Stimulated activated CD4-positive, alpha-beta T cell treated with anti-CD3 and anti-CD28 coated beads, TNF-alpha, amount 100 ng/mL, for 24 hours (primary cell): ENCODE results near the gene CDKN1A.
A peak's percentile ranks its signal among the peaks of the same experiment; 100 is the strongest.
"Not testable (repeated sequence)": the region's sequence is repeated elsewhere in the genome, so short reads cannot be mapped to it uniquely, and the experiment has no call there.

Experiments
- DNase-seq, 3 experiments: peaks; one replicate each; pipeline ENCODE4 v3.0.0-alpha.2; 2020; ENCODE audit warnings: low read depth in 3 of 3

CDKN1A gene

DNA sequence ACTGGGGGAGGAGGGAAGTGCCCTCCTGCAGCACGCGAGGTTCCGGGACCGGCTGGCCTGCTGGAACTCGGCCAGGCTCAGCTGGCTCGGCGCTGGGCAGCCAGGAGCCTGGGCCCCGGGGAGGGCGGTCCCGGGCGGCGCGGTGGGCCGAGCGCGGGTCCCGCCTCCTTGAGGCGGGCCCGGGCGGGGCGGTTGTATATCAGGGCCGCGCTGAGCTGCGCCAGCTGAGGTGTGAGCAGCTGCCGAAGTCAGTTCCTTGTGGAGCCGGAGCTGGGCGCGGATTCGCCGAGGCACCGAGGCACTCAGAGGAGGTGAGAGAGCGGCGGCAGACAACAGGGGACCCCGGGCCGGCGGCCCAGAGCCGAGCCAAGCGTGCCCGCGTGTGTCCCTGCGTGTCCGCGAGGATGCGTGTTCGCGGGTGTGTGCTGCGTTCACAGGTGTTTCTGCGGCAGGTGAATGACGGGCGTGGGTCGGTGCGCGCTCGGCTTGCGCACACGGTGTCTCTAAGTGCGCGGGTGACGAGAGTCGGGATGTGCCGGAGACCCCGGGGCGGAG, at the start of gene CDKN1A:
Gene CDKN1A (plus strand): TSS at position 227 of the 555 bp plus-strand sequence. CDS start 5,388 bp downstream, outside the sequence.
- peak; percentile 43 to 74 (median 50) for DNase-seq

DNA sequence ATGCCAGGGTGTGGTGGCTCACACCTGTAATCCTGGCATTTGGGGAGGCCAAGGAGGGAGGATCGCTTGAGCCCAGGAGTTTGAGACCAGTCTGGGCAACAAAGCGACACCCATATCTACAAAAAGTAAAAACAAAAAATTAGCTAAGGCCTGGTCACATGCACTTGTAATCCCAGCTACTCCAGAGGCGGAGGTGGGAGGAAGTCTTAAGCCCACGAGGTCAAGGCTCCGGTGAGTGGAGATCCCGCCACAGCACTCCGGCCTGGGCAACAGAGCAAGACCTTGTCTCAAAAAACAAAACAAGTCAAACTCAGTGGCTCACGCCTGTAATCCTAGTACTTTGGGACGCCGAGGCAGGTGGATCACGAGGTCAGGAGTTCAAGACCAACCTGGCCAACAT, 48.7 kb upstream of the CDKN1A start:
- DNase-seq = no peak

DNA sequence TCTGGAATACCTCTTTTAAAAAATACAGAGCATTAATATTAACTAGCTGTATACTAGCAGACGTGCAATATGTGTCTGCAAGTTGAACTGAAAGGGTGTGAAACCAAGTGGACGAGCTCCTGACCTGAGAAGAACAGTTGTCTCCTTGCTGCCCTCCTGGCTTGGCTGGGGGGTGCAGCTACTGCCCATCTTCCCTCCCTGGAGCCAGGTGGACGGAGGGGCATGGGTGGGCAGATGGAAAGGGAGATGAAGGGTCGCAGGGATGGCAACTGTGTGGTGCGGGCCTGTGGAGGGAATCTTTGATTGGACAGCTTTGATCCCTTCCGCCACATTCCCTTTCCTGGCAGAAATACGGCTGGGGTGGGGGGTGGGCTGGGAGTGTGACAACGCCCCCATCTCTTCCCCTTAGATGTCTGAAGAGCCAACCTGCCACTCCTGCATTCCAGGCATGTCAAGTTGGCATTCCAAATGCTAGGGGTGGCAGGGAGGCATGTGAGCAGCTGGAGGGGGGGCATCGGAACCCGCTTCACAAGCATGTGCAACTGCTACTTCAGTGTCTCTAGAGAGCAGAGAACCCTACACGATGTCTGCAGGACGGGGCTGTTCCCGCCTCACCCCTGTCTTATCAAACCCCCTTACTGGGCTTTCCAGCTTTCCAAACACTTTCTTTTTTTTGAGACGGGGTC, 47.0 kb upstream of the CDKN1A start:
- no peak for DNase-seq

DNA sequence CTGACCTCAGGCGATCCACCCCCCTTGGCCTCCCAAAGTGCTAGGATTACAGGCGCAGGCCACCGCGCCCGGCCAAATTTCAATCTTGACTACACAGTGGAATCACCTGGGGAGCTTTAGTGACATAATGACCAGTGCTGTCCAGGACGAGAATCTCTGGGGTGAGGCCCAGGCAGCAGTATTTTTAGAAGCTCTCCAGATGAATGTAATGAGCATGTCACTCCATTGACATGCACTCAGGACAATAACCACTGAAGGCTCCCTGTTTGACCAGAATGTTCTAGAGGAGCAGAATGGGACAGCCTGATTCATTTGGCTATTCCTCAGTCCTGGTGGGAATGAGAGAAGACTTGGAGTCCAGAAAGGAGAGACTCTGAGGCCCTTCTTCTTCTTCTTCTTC, 45.1 kb upstream of the CDKN1A start:
- no peak for DNase-seq

DNA sequence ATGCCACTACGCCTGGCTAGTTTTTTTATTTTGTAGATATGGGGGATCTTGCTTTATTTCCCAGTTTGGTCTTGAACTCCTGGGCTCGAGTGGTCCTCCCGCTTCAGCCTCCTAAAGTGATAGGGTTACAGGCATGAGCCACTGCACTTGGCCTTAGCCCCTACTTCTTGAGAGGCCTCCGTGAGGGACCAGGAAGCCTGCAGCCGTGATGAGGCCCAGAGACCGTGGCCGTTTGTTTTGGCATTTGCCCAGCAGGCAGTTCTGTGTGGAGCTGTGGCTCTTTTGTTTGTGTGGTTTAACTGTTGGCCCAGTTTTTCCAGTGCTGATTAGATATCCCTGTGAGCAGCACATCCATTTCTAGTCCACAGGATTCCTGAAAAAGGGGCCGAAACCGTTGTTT, 44.6 kb upstream of the CDKN1A start:
- no peak for DNase-seq

DNA sequence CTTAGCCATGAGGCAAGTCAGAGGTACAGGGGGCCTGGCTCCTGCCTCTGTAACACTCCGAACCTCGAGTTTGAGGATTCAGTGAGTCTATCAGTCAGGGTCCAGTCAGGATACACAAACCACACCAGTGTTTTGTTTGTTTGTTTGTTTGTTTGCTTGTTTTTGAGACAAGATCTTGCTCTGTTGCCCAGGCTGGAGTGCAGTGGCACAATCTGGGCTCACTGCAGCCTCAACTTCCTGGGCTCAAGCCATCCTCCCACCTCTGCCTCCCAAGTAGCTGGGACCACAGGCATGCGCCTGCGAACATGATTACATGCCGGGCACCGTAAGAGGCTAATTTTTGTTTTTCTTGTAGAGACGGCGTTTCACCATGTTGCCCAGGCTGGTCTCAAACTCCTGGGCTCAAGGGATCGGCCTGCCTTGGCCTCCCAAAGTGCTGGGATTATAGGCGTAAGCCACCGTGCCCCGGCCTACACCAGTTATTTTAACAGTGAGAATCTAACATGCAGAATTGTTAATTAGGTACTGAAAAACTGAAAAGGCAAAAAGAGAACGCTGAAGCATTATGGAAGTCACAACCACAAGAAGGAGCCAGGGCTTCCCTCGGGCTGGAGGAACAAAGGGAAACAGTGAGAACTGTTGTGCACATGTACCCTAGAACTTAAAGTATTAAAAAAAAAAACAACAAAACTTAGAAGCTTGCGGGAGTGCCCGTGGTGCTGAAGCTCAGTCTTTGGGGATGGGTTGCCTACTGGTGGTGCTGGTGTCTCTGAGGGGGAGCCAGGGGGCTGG, 44.0 kb upstream of the CDKN1A start:
- DNase-seq = no peak

DNA sequence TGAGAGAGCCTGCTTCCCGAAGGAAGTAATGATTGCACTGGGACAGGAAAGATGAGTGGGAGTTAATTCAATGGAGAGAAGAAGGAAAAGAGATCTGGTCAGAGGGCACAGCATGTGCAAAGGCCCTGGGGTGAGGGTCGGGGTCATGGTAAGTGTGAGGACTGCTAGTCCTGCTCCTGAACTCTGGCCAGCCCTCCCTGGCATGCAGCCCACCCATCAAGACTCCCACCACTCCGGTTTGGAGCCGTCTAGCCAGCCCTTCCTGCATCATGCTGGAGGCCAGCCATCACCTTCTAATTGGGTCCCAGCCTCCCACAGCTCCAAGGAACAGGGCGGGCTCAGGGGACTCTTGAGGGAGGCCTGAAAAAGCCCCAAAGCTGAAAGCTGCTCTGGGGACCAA, 42.2 kb upstream of the CDKN1A start:
- DNase-seq = no peak

DNA sequence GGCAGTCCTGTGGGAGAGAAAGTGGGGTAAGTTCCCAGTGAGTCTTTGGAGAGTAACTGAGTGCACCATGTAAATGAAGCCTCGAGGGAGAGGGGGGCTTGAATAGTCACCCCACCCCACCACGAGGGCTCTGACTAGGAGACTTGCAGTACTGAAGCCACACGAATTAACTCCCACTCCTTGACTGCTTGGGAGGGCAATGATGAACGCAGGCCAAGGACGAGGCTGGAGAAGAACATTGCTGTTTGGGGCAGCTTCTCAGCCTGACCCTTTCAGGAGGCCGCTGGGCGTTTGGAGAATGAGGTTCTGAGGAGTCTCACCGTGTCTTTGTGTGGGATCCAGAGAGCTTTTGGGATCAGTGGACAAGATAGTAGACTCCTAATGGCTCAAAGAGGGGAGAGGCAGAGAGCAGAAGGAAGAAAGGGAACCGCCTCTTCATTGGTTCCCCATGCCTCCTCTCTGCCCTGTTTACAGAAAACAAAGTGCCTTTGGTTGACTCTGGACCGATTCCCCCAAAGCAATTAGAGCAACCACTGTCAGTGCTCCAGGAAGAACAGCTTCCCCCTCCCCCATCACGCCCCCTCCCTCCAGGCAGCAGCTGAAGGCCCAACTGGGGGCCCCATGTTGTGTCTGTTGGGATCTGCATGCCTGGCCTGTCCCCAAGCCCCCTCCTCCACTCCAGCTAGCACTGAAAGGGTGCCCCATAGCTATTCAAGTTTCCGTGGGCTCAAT, 41.7 kb upstream of the CDKN1A start:
- no peak for DNase-seq

DNA sequence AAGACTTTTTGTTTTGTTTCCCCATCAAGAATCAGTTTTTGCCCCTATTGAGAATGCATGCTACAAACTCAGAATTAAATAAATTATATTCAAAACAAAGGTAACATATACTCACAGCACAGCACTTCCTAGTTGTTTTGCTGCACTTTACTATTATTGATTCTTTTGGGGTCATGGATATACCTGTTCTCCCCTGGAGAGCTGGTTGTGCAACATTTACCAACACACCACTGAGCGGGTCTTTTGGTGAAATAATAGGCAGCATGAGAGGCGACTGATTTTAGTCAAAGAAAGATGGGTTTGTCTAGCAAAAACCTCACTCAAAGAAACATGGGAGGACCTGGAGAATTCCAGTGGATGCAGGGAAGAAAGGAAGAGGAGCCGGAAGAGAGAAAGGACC, 39.9 kb upstream of the CDKN1A start:
- DNase-seq = no peak

DNA sequence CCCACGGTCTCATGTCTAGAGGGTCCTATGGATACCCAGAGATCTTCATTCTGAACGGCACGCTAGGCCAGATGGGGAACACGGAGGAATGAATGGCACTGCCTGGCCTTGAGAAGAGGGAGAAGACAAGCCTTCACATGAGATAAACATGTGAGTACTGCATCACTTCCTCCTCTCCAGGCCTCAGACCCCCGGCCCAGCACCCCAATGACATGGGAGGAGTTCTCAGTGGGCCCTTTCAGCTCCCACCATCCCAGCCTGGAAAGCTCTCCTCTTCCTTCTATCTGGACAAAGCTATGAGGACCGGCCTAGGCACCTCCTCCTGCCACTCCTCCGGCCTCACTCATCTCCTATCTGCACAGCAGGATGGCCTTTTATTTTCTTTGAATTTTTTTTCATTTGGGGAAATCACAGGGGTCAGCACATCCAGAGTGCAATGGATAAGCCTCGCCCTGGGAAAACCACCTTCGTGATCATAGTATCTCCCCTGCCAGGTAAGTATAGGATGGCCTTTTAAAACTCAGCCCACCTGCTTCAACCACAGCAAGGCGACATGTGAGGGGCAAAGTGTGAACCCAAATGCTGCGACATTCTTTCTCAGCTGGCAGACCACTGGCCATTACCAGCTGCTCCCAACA, 39.2 kb upstream of the CDKN1A start:
- no peak for DNase-seq

DNA sequence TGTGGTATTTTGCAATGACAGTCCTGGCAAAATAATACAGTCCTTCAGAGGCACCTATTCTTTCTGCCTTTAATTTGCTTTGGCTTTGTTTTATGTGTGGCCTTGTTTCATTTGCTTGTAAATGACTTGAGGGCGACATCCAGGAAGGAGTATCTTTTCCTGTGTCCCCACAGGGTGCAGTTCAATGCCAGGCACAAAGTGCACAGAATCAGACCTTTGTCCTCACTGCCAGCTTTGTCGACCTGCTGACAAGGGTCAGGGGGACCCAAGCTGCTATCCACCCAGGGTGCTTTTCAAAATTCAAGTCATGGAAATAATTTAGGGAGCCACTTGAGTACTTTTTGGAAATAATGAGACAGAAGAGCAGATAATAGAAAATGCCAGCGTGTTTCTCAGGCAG, 37.0 kb upstream of the CDKN1A start:
- no peak for DNase-seq

DNA sequence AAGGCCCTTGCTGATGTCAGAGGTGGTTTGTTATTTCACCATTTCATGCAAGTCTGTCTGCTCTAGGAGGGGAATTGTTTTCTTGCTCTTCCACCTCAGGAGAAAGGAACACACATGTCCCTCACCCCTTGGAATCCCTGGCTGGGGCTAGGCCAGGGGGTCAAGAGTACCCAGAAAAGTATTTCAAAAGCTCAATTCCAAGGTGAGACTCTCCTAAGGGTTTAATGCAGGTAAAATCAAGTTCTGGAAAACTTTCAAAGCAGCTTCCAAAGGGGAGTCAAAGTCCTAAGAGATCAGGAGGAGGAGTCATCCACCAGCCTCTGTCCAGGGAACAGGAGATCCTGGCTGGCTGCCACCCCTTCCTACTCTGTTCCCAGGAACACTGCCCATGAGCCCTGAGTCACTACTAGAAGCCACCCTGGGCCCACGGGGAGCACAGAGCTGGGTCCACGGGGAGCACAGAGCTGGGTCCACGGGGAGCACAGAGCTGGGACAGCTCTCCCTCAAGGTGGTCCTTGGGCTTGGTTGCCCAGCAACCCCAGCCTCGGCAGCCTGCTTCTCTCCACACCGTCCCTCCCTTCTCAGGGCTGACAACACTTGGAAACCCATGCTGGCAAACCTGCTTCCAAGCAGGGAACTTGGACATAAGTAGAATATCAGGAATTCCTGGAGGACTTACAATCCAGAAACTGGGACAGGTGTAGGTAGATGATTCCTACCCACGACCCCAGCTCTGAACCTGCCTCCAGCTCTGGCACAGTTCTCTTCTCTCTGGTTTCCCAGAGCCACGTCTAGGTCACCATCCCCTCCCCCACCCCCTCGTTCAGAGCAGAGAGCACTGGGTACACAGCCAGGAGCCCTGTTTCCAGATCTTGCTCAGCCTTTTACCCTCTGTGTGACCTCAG, 35.3 kb upstream of the CDKN1A start:
- no peak for DNase-seq

DNA sequence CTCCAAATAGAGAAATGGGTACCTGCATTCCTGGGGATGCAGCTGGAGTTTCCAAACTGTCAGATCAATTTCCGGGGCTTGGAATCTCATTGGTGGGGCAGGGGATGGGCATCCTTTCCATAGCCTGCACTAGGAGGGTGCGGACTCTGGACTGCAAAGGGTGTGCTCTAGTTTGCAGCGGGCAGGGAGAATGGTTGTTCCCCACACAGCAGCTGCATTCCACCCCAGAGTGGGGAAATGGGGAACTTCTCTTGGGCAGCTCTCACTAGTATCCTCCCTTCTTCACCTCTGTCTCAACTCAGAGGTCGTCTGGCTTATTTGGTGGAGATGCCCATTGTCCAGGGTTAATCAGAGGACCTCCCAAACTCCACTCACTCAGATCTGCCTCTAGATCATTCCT, 34.5 kb upstream of the CDKN1A start:
- no peak for DNase-seq

DNA sequence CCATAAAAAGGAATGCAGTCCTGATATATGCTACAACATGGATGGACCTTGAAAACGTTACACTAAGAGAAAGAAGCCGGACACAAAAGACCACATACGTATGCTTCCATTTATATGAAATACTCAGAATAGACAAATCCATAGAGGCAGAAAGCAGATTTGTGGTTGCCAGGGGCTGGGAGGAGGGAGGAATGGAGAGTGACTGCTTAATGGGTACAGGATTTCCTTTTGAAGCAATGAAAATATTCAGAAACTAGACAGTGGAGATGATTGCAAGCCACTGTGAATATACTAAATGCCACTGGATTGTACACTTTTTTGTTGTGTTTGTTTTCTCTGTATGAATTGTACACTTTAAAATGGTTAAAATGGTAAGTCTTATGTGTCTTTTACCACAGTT, 29.4 kb upstream of the CDKN1A start:
- no peak for DNase-seq

DNA sequence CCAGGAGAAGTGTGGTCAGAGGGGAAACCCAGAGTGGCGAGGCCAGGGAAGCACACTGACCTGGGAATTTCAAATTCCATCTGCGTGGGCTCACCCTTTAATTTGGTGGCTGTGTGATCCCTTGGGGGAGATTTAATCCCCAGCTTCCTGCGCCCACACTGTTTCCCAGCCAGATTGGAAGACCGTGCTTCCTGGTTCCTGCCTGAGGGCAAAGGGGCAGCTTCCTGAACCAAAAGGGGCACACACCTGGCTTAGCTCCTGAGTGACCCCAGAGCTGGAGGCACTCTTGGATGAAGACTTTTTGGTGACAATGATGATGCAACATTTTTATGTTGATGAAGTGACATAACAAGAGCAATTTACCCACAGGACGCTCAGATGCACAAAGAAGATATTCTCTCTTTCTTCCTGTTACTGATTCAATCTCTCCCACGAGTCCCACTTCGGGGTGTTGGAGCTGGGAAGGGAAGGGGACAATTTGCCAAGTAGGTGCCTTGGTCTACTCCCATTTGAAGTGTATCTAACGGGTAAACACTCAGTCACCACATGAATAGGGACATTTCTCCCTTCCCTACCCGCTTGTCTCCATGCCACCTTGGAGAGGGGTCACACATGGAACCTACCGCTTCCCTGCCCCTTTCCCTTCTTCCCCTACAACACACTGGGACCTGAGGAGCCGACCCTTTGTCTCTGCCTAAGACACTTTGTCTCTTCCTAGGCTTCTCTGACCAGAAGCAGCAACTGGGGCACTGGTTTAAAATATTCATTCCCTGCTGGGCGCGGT, 28.6 kb upstream of the CDKN1A start:
- DNase-seq = no peak

DNA sequence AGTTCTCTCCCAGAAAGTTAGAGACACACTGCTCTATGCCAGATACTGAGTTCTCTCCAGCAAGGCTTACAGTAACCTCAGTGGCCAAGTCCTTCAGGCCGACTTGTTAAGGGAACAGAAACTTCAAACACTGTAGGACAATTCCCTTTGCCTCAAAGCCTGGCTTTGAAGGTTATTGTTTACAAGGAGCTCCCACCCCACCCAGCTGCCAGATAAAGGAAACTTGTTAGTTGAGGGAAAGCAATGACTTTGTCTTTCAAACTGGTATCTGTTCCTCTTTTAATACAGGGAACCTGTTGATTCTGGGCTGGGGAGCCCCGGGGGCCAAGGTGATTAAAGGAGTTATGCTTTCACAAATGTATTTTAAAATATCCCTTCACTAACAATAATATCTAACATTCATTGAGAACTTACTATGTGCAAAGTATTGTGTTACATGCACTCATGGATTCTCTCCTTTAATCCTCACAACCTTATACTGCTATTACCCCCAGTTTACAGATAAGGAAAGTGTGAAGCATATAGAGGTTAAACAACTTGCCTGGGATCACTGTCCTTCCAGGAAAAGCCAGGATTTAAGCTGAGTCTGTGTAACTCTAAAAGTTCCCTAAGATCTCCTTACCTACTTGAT, 27.6 kb upstream of the CDKN1A start:
- no peak for DNase-seq

DNA sequence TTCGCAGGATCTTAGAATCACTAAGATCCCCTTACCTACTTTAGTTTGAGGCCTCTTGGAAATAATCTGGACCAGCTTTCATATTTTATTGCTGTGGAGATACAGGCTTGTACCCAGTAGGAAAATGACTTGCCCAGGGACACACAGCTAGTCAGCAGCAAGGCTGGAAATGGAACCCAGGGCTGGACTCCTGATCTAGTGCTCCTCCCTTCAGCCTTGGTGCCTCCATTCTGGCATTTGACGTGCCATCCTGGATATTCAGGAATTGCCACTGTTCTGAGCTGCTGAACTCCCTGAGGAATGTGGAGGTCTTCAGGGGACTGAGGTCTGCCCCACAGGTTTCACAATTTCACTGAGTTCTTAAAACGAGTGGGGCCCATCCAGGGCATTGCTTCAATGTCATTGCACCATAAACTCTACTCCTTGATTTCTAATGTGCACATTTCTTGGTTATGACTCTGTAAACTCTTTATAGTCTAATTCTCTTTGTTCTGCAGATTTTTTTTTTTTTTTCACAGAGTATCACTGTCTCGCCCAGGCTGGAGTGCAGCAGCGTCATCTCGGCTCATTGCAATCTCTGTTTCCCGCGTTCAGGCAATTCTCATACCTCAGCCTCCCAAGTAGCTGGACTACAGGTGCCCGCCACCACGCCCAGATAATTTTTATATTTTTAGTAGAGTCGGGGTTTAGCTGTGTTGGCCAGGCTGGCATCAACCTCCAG, 26.7 kb upstream of the CDKN1A start:
- no peak for DNase-seq

DNA sequence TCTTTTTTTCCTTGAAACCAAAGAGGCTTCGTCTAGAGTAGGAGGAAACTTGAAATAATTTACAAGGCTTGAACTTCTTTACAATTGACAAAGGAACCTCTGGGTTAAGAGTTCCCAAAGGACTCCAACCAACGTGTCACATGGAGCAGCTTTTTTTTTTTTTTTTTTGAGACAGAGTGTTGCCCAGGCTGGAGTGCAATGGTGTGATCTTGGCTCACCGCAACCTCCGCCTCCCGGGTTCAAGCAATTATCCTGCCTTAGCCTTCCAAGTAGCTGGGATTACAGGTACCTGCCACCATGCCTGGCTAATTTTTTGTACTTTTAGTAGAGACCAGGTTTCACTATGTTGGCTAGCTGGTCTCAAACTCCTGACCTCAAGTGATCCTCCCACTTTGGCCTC, 24.0 kb upstream of the CDKN1A start:
- DNase-seq = not testable (repeated sequence)
